NCI-H345 treated with DMSO at 0.1 percent for 48 hours (cell line): Measurements from ENCODE around the gene CAP1.

Experiments used
- DNase-seq: peaks from one replicate; lab custom pipeline; 2025; ENCODE audit not compliant: unreplicated experiment; lab: John Stamatoyannopoulos, UW

The CAP1 gene

DNA sequence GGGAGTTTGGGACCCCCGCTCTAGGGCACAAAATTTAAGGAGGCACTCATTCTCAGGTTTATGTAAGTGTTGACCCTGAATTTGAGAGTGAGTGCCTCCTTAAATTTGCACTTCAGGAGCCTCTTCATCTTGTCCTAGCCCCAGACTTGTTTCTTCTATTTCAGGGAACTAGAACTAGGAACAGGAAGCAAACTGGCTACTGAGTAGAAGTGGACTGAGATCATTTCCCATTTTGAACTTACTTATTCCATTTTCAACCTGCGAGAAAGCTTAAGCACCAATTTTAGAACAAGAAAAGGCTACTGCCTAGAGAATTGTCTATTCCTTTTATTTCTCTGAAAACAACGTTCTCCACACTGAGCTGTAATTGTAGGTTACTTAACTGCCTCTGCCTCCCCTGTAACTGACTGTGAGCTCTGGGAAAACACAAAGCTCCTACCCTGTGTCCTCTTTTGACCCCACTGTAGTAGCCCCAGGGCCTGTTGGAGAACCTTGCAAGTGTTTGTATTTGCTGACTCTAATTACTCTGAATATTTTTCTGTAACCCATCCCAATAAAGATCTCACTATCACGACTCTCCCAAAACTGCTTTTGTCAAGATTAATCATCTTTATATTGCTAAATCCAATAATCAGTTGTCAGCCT, 54.1 kb downstream of the CAP1 start:
- DNase-seq: no peak

- DNase-seq: no peak
Measured at GRCh38 chr1:40095806-40096205, 55.3 kb downstream of the CAP1 start.

- DNase-seq: no peak
Measured at GRCh38 chr1:40096646-40096976, 56.1 kb downstream of the CAP1 start.

DNA sequence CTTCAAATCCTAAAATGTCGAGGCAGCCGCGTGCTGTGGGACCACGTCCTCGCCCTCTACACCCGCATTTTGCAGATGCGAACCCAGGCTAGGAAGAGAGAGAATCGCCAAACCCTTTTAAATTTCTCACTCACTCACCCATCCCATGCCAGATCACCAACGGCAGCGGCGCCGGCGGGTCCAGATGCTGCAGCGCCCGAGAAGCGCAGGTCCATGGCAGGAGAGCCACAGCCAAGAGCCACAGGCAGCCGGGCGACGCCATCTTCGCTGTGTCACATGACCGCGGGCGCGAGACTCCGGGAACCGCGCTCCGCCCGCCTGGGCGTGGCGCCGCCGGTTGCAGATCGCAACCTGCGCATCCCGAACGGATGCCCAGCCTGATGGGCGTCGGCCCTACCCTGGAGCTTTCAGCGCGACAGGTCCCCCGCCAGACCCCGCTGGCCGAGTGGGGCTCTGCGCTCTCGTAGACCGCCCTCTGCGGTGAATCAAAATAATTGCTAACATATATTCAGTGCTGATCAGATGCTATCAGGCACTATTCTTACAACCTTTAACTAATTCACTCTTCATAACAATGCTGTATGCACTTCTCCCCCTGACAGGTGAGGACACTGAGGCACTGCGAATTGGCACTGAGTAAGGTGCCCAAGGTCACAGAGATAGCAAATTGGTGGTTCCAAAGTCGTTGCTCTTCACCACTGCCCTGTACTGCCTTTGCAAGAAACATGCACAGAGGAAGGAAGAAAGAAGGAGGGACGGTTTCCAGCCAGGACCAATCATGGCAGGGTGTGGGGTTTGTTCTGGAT, 56.7 kb downstream of the CAP1 start, which contains the start of gene PPT1:
PPT1 (minus strand) TSS at position 276 of the 806 bp plus-strand sequence; CDS start at position 262, 14 bp downstream.
- peak; percentile 75 for DNase-seq

GRCh38 chr1:40102038-40102437, 61.5 kb downstream of the CAP1 start:
- no peak for DNase-seq

- DNase-seq: no peak
Measured at GRCh38 chr1:40102896-40103295, 62.4 kb downstream of the CAP1 start.

DNA sequence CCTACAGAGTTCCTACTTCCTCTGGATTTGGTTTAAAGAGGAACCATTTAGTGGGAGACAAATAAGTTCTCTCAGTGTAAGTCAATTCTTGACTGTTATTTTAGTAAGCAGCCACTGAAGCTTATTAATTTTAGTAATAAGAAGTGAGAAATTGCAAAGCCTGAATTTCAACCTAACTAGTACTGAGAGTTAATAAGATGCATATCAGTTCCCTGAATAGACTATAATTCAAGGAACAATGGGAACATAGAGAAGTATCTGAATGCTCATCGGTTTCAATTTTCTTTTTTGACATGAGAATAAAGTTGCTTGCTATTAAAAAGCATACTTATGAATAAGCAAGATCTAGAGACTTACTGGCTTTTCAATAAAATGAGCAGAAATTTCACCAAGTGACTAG, 64.5 kb downstream of the CAP1 start:
- no peak for DNase-seq

DNA sequence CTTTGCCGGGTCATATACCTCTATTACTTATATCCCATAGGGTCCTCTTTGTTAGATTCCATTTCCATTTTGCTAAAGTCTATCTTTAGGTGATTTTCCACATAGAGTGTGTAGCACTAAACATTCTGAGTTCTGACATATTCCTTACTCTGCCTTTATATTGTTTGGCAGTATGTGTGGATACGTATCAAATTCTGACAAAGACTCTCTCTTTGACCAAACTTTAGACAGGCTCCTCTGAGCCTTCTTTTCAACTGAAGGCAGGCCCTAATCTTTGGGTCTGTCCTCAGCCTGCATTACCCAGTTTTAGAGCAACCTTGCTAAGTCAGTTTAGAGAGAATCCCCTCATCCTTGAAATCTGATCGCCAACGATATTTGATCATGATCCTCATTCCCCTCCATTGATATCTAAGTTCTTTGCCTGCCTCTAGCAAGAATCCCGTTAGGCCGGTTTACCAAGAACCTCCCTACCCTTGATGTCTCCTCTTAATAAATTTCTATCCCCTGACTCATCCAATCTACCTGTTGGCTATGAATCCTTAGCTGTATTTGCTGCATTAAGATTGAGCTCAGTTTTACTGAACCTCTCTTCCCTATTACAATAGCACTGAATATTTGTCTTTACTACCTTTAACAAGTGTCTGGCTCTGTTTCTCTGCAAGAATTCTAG, 66.9 kb downstream of the CAP1 start:
- no peak for DNase-seq

DNA sequence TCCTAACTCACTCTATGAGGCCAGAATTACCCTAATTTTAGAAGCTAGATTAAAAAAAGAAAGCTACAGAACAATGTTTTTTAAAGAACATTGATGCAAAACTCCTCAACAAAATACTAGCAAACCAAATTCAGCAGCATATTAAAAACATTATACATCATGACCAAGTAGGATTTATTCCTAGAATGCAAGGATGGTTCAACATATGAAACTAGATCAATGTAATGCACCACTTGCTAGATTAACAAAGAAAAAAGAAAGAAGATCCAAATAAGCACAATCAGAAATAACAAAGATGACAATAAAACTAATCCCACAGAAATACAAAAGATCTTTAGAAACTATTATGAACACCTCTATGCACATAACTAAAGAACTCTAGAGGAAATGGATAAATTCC, 69.9 kb downstream of the CAP1 start:
- no peak for DNase-seq

- no peak for DNase-seq
Measured at GRCh38 chr1:40114400-40114799, 73.9 kb downstream of the CAP1 start.

- no peak for DNase-seq
Measured at GRCh38 chr1:40120128-40120527, 79.6 kb downstream of the CAP1 start.
